Keratinocyte (primary cell): ENCODE data around the gene KNOP1. TPM values are rescaled to one million over a fixed set of nuclear protein-coding genes. Genes with fewer than 3 reads are reported as not detected.

Experiments used
- DNase-seq: peaks from one replicate; pipeline ENCODE4 v3.0.0-alpha.2; 2011; ENCODE audit warnings: low read depth, missing footprints, low spot score
- FAIRE-seq: peaks from 2 replicates; lab custom pipeline; 2011; peaks lifted over from hg19 to GRCh38; lab: Jason Lieb, UNC
- H2AFZ ChIP-seq: 2 replicates; pipeline ENCODE4 v1.6.0; 2012; ENCODE audit warnings: low read length, control low read depth, inconsistent platforms; ENCODE audit not compliant: control insufficient read depth
- H3K27ac ChIP-seq: 2 replicates; pipeline ENCODE4 v1.5.1; 2011; ENCODE audit warnings: low read length; ENCODE audit not compliant: control insufficient read depth, insufficient read depth
- H3K27me3 ChIP-seq: 3 replicates; pipeline ENCODE4 v1.6.0; 2011; ENCODE audit warnings: low read length; ENCODE audit not compliant: control insufficient read depth, insufficient read depth; ENCODE audit errors: extremely low read depth
- H3K36me3 ChIP-seq, 2 experiments: 2 replicates in 1 of 2; 3 replicates in 1 of 2; pipeline ENCODE4 v1.5.1; 2011; ENCODE audit warnings: low read length in 2 of 2, mild to moderate bottlenecking in 1 of 2; ENCODE audit not compliant: control insufficient read depth in 2 of 2, insufficient read depth in 2 of 2; ENCODE audit errors: extremely low read depth in 1 of 2
- H3K4me1 ChIP-seq: 3 replicates; pipeline ENCODE4 v1.5.1; 2011; ENCODE audit warnings: low read length; ENCODE audit not compliant: control insufficient read depth, insufficient read depth; ENCODE audit errors: extremely low read depth
- H3K4me2 ChIP-seq: 3 replicates; pipeline ENCODE4 v1.6.0; 2011; ENCODE audit warnings: low read depth, low read length; ENCODE audit not compliant: control insufficient read depth, insufficient read depth; ENCODE audit errors: extremely low read depth
- H3K4me3 ChIP-seq, 3 experiments: fragments of 200-600 bp in 1 of 3; sonication (generic) in 1 of 3; 2 replicates in 2 of 3; 3 replicates in 1 of 3; pipeline ENCODE4 v1.5.1; 2011 to 2016; ENCODE audit warnings: low read length in 3 of 3, mild to moderate bottlenecking in 3 of 3, control low read depth in 2 of 3, inconsistent platforms in 1 of 3, low read depth in 1 of 3, mixed read lengths in 1 of 3, mixed run types in 1 of 3, moderate library complexity in 1 of 3; ENCODE audit not compliant: control insufficient read depth in 2 of 3, insufficient read depth in 2 of 3; ENCODE audit errors: extremely low read depth in 1 of 3
- H3K79me2 ChIP-seq: 2 replicates; pipeline ENCODE4 v1.6.0; 2012; ENCODE audit warnings: low read length; ENCODE audit not compliant: control insufficient read depth, insufficient read depth
- H3K9ac ChIP-seq: 3 replicates; pipeline ENCODE4 v1.6.0; 2011; ENCODE audit warnings: low read length; ENCODE audit not compliant: control insufficient read depth, insufficient read depth; ENCODE audit errors: extremely low read depth
- H3K9me1 ChIP-seq: 3 replicates; pipeline ENCODE4 v1.6.0; 2011; ENCODE audit warnings: low read length; ENCODE audit not compliant: control insufficient read depth, insufficient read depth; ENCODE audit errors: extremely low read depth
- H3K9me3 ChIP-seq: 2 replicates; pipeline ENCODE4 v1.5.1; 2012; ENCODE audit warnings: low read depth, low read length; ENCODE audit not compliant: control insufficient read depth
- H4K20me1 ChIP-seq: 3 replicates; pipeline ENCODE4 v1.6.0; 2011; ENCODE audit warnings: low read length; ENCODE audit not compliant: control insufficient read depth, insufficient read depth; ENCODE audit errors: extremely low read depth
- EZH2 ChIP-seq: IDR thresholded peaks from one replicate; pipeline ENCODE4 v1.6.1; 2012; ENCODE audit warnings: inconsistent platforms, mild to moderate bottlenecking, low read length, moderate library complexity
- dilution Hi-C: fragments of 300-500 bp; cut with MboI; formaldehyde crosslinking; loops from one replicate; pipeline ENCODE4 v1.7.0; 2020; ENCODE audit warnings: low sequenced_read_pairs; ENCODE audit not compliant: extremely low pct_ligation_motif_present
- polyA plus RNA-seq, 5 experiments: library from polyadenylated mRNA; depleted of rRNA in 3 of 5; stranded (reverse) in 3 of 5; stranded (forward) in 1 of 5; unstranded in 1 of 5; fragments of >200 nt; gene quantifications; 1 replicate in 1 of 5; 2 replicates in 3 of 5; 3 replicates in 1 of 5; pipeline versions ENCODE4 v1.2.1 to v1.2.3, GENCODE V29; 2011 to 2012; ENCODE audit warnings: missing spikeins in 2 of 5, low read depth in 1 of 5, low replicate concordance in 1 of 5
- TF ChIP-seq, protein P1 (sequence below), 3 experiments: IDR thresholded peaks in 1 of 3; conservative IDR thresholded peaks in 1 of 3; optimal IDR thresholded peaks in 1 of 3; 2 replicates in 2 of 3; 3 replicates in 1 of 3; pipeline versions ENCODE3 to v1.5.1; 2011; ENCODE audit warnings: low read length in 3 of 3, mild to moderate bottlenecking in 3 of 3, moderate library complexity in 2 of 3, control low read depth in 1 of 3, inconsistent platforms in 1 of 3; ENCODE audit not compliant: insufficient read depth in 2 of 3; ENCODE audit errors: extremely low read depth in 1 of 3

KNOP1 gene
- polyA plus RNA-seq, 1 donor (not counting 4 experiments of a cell fraction or from before 2014, with no cell fraction given), result 19.8 TPM

DNA sequence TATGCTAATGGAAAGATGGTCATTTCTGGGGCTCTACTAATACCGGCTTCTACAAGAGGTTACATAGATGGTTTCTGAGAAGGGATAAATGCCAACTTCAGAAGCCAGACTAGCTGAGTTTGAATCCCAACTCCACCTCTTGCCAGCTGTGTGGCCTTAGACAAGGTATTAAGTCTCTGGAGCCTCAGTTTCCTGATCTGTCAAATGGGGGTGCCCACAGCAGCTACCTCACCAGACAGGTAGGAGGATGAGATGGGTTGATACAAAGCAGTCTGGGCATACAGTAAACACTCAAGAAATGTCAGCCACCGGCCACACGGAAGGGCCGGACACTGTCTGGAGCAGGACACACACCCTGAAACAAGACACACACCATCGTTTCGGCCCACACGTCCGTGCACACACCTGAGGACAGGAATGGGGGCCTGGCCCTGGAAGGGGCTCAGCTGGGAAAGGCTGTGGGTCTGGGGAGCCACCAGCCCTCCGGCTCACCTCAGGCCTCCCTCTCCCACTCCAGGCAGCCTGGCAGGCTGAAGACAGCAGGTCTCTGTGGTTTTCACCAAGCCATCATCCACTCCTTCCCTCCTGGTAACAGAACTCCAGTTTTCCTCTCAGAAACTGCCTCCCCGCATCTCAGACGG lies 5.5 kb downstream of the KNOP1 start:
- DNase-seq (no peak), FAIRE-seq (no peak)
- Histone ChIP-seq H3K9me3 (no peaks in the 10 kb centered on the region), H3K36me3 (peaks cover 20 to 23% of the 10 kb centered on the region in 2 experiments), H3K4me3 (no peak overlapping the region), H4K20me1 (no peaks in the 10 kb centered on the region), H3K79me2 (peaks cover 46% of the 10 kb centered on the region), H2AFZ (no peak overlapping the region), H3K4me2 (no peak overlapping the region), H3K9ac (no peak overlapping the region), H3K27ac (no peak overlapping the region), H3K27me3 (no peaks in the 10 kb centered on the region), H3K9me1 (no peaks in the 10 kb centered on the region), H3K4me1 (peaks cover 11% of the 10 kb centered on the region)
- TF ChIP-seq EZH2, result no peak
- TF ChIP-seq, protein P1, sequence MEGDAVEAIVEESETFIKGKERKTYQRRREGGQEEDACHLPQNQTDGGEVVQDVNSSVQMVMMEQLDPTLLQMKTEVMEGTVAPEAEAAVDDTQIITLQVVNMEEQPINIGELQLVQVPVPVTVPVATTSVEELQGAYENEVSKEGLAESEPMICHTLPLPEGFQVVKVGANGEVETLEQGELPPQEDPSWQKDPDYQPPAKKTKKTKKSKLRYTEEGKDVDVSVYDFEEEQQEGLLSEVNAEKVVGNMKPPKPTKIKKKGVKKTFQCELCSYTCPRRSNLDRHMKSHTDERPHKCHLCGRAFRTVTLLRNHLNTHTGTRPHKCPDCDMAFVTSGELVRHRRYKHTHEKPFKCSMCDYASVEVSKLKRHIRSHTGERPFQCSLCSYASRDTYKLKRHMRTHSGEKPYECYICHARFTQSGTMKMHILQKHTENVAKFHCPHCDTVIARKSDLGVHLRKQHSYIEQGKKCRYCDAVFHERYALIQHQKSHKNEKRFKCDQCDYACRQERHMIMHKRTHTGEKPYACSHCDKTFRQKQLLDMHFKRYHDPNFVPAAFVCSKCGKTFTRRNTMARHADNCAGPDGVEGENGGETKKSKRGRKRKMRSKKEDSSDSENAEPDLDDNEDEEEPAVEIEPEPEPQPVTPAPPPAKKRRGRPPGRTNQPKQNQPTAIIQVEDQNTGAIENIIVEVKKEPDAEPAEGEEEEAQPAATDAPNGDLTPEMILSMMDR (optimal IDR thresholded peaks at IDR 0.05 in 1 of 3, IDR thresholded peaks at IDR 0.05 in 1 of 3, conservative IDR thresholded peaks at IDR 0.05 in 1 of 3; ENCODE audit: extremely low read depth in 1 of 3, insufficient read depth in 2 of 3, low read length in 3 of 3), result no peak
- dilution Hi-C loops, result no loop called here

DNA sequence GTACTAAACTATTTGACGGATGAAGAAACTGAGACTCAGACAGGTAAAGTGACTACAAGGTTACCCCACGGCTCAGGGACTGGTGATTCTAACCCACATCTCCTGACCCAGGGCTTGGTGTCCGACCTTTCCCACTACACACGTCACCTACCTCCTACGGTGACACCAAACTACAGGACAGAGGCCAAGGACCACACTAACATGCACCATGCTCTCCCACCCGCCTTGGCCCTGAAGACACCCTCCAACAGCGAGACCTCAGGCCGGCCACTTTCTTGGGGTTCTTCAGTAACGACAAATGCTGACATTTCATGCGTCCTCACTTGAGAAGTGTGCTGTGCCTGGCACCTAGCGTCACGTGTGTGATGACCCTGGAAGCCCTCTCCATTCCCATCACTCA lies 6.4 kb downstream of the KNOP1 start:
- Histone ChIP-seq H3K79me2 (peaks cover 38% of the 10 kb centered on the region), H3K4me3 (no peak overlapping the region), H3K9ac (no peak overlapping the region), H3K4me1 (peaks cover 10% of the 10 kb centered on the region), H3K36me3 (peaks cover 20 to 23% of the 10 kb centered on the region in 2 experiments), H3K9me1 (no peaks in the 10 kb centered on the region), H3K9me3 (no peaks in the 10 kb centered on the region), H3K4me2 (no peak overlapping the region), H4K20me1 (no peaks in the 10 kb centered on the region), H3K27me3 (no peaks in the 10 kb centered on the region), H3K27ac (no peak overlapping the region), H2AFZ (no peak overlapping the region)
- DNase-seq, result no peak
- TF ChIP-seq EZH2, result no peak
- TF ChIP-seq, protein P1 (optimal IDR thresholded peaks at IDR 0.05 in 1 of 3, IDR thresholded peaks at IDR 0.05 in 1 of 3, conservative IDR thresholded peaks at IDR 0.05 in 1 of 3; ENCODE audit: extremely low read depth in 1 of 3, insufficient read depth in 2 of 3, low read length in 3 of 3), result no peak
- dilution Hi-C loops, result no loop called here
- no peak for FAIRE-seq
